HG03196 (cell line): ENCODE results near the gene GPD1.
A peak's percentile ranks its signal among the peaks of the same experiment; 100 is the strongest.
"Not testable (repeated sequence)": the region's sequence is repeated elsewhere in the genome, so short reads cannot be mapped to it uniquely, and the experiment has no call there.

Experiments
- ATAC-seq: cut with Tn5 transposase; IDR thresholded peaks from one replicate; pipeline ENCODE4 v1.9.1; 2021; ENCODE audit not compliant: unreplicated experiment

The GPD1 gene

DNA sequence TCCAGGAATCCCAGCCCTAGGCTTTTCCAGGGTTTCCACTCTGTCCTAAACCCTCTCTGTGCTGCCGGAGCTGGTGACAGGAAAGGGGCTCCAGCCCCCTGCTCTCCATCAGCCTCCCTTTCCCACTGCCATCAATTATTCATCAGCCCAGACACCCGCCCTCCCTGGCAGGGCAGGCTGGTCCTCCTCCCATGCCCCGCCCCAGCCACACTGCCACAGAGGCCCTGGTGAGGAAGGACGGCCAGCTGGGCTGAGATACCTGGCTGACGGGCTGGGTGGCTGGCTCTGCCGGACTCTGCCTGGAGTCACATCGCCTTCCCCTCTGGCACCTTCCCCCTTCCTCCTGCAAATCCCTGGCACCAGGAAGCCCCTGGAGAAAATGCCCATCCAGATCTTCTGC, 30.6 kb upstream of the GPD1 start:
- no peak for ATAC-seq

DNA sequence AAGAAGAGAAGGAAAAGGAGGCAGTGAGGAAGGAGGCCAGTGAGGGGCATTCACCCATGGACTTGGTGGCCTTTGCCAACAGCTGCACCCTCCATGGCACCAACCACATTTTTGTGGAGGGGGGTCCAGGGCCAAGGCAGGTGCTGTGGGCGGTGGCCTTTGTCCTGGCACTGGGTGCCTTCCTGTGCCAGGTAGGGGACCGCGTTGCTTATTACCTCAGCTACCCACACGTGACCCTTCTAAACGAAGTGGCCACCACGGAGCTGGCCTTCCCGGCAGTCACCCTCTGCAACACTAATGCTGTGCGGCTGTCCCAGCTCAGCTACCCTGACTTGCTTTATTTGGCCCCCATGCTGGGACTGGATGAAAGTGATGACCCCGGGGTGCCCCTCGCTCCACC, 30.1 kb upstream of the GPD1 start:
- no peak for ATAC-seq

DNA sequence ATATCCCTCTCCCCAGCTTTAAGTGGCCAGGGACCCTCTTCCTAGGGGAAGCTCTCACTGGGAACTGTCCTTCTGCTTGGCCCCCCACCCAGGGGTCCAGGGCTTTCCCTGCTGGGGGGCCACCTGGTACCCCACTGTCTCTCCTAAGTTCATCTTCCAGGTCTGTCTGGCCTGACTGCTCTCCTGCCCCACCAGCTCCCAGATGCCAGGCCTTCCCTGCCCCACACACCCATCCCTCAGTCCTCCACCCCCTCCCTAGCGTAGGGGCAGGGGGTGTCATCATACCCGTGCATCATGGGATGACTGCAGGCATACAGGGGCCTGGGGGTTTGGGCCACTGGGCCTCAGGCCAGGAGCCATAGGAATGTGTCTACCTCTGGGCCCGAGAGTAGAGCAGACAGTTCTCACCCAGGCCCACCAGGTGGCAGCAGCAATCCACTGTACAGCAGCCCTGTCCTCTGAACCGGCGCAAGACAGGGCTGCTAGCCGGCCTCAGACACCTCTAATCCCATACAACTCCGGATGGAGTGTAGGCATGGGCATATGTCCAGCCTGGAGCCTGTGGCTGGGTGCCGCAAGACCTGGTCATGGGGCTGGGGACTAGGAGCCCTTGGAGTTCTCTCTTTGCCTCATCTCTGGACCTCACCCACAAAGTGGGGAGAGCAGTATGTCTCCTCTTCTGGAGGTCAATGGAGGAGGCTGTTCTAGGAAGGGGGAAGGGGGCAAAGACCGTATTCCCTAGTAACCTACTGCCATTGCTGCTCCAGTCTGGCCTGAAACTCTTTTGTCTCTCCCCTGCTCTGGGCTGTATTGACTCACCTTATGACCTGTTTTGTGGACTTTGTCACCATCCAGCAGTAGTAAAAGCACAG, 28.6 kb upstream of the GPD1 start:
- ATAC-seq: peak; percentile 58

DNA sequence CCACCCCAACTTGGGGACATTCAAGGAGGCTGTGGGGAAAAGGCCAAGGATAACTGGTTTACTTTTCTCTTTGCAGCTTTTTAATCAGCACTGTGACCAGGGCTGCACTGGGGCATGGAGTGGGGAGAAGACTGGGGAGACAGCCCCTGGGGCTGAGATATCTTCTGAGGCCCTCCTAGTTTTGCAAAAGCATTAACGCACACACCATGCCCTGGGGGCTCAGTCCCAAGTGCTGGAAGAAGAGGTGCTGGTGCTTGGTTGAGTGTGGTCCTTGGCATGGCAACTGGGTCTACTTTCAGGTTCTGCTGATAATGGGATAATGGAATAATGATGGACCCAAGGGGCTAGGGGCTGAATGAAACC, 28.0 kb upstream of the GPD1 start:
- no peak for ATAC-seq

DNA sequence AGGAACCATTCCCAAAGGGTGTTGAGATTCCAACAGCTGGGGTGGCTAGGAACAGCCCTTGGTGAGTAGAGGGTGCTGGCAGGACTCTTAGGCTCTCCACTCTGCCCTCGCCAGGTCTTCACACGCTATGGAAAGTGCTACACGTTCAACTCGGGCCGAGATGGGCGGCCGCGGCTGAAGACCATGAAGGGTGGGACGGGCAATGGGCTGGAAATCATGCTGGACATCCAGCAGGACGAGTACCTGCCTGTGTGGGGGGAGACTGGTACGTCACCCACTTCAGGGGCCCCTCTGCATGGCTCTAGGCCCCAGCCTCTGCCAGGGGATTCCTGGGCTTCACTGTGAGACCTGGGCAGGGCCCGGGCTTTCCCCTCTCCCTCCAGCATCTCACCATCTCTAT, 26.7 kb upstream of the GPD1 start:
- no peak for ATAC-seq

DNA sequence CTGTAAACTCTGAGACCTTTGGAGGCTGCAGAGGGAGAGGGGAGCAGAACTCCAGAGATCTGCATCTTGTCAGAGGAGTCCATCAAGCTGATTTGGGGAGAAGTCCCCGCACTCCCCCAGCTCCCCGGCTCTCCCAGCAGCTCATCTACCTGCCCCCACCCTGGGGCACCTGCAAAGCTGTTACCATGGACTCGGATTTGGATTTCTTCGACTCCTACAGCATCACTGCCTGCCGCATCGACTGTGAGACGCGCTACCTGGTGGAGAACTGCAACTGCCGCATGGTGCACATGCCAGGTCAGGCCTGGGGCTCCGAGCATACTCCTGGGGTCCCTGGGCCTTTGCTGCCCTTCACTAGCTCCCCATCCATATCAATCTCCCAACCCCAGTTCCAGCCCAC, 25.5 kb upstream of the GPD1 start:
- no peak for ATAC-seq

DNA sequence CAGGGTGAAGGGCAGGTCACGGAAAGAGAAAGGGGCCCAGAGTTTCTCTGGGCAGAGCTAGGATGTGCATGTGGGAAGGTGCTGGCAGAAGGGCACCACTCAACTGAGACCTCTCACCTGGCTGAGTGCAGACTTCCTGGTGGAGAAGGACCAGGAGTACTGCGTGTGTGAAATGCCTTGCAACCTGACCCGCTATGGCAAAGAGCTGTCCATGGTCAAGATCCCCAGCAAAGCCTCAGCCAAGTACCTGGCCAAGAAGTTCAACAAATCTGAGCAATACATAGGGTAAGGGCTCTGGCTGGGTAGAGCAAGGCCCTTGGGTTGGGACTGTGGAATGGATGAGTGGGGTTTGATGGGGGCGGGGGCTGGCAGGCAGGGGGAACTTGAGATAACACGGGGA, 24.0 kb upstream of the GPD1 start:
- no peak for ATAC-seq

DNA sequence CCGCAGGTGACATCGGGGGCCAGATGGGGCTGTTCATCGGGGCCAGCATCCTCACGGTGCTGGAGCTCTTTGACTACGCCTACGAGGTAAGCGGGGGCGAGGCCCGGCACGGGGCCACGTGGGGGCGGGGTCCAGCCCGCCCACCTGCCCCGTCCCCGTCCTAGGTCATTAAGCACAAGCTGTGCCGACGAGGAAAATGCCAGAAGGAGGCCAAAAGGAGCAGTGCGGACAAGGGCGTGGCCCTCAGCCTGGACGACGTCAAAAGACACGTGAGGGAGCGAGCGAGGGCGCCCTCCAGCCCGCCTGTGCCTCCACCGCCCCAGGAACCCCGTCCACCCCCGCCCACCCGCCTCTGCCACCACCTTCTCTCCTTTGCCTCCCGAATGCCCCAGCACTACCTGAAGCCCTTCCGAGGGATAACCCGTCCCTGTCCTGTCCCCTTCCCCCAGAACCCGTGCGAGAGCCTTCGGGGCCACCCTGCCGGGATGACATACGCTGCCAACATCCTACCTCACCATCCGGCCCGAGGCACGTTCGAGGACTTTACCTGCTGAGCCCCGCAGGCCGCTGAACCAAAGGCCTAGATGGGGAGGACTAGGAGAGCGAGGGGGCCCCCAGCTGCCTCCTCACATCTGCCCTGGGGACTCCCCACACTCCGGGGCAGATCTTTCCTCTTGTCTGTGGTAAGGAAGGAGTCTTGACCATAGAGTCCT, 22.6 kb upstream of the GPD1 start:
- no peak for ATAC-seq

DNA sequence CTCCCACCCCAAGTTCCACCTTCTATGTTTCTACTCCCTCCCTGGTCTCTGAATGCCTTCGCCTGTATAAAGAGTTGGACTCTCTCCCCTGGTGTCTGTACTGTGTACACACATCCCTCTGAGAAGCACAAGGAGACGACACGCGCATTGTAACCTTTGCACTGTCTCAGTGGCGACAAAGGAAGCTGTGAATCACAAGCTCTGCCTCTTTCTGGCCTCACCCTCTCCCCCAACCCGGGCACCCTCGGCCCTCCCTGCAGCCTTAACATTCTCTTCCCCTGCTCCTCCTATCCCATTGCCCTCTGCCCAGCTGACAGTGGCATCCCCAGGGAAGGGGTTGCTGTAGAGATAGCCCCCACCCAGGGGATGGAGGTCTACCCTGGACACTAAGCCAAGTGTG, 21.2 kb upstream of the GPD1 start:
- no peak for ATAC-seq

DNA sequence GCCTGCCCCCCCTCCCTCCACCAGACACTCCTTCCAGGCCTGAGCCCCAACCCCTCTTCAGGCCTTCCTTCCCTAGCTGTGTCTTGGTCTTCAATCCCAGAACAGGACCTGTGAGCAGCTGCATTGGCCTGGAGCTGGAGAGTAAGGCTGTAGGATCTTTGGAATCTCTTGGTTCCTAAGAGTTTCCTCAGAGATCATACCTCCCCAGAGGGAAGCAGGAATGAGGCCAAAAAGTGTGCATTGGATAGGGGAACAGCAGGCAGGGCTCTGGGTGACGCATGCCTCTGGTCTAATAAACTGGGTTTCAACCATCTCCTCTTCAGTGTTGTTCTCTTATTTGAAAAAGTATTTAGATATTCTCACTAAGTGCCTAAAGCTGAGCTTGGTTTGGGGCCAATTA, 20.5 kb upstream of the GPD1 start:
- ATAC-seq: no peak

DNA sequence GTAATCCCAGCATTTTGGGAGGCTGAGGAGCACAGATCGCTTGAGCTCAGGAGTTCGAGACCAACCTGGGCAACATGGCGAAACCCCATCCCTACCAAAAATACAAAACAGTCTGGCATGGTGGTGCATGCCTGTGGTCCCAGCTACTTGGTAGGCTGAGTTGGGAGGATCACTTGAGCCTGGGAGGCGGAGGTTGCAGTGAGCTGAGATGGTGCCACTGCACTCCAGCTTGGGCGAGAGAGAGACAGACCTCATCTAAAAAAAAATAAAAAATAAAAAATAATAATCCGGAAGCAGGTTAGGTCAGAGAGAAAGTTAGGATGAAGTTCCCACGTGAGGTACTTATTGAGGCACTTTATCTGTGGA, 19.4 kb upstream of the GPD1 start:
- ATAC-seq: not testable (repeated sequence)

DNA sequence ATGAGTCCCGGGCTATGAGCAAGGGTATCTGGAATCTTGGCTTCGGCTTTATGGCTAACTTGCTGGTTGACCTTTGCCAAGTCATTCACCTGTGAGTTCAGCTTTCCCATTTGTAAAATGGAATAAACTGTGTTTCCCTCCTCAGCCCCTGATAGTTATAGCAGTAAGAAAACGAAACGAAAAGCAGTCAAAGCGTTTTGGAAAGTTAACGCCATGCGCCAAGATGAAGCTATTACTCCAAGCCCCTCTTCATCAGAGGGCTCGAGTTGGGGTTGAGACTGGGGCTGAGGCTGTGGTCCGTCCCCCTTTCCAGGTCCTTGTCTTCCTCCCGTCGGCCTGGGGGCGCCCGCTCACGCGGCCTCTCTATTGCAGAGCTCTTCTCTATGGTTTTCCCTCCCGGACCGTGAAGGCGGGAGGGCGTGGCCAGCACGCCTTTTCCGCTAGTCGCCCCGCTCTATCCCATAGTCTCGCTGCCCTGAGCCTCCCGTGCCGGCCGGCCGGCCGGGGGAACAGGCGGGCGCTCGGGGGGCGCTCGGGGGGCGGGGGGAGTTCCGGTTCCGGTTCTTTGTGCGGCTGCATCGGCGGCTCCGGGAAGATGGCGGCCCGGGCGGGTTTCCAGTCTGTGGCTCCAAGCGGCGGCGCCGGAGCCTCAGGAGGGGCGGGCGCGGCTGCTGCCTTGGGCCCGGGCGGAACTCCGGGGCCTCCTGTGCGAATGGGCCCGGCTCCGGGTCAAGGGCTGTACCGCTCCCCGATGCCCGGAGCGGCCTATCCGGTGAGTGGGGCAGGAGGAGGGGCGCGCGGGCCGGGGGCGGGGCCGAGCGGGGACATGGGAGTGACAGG, 18.8 kb upstream of the GPD1 start, which contains the start of gene SMARCD1:
Gene SMARCD1 (plus strand): TSS at position 568 of the 840 bp plus-strand sequence. CDS start 28 bp downstream, at position 596.
- ATAC-seq: peak; percentile 77

DNA sequence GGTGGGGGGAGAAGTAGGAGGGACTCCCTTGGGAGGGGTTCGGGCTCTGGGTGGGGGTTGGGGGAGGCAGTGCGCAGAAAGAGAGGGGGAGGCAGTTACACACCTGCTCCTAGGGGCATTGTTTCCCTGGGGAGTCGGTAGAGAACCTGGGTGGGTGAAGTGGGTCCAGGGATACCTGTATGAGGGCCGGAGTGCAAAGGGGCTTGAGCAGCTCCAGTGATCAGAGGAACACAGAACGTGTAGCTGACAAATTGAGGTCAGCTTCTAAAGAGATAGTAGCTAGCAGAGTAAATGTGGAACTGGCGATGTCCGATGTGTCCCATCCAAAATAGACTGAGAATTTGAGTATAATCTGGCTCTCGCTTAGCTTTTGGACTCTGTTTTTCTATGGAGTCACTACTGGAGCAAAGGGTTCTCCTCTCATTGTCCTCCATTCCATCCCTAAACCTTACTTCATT, 18.2 kb upstream of the GPD1 start:
- ATAC-seq: peak; percentile 12

DNA sequence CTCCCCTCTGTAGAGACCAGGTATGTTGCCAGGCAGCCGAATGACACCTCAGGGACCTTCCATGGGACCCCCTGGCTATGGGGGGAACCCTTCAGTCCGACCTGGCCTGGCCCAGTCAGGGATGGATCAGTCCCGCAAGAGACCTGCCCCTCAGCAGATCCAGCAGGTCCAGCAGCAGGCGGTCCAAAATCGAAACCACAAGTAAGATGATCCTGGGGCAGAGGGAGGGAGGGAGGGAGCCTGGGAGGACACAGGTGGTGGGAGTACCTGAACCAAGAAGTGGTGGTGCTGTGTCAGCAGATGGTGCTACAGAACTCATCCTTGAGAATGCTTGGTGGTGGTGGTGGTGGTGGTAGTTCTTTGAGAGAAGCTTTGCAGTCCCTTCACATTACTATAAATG, 17.7 kb upstream of the GPD1 start:
- ATAC-seq: no peak

DNA sequence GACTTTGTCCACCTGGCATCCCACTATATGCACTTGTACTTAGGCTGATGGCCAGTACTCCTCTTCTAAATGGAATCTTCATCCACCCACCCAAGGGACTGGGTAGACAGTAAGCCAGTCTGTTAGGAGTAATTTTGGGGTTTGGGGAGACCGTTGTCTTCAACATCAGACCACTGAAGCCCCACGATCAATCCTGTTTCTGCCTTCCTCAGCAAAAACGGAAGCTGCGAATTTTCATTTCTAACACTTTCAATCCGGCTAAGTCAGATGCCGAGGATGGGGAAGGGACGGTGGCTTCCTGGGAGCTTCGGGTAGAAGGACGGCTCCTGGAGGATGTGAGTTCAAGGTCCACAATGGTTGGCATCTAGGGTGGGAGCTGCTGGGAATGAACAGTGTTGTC, 16.7 kb upstream of the GPD1 start:
- no peak for ATAC-seq

DNA sequence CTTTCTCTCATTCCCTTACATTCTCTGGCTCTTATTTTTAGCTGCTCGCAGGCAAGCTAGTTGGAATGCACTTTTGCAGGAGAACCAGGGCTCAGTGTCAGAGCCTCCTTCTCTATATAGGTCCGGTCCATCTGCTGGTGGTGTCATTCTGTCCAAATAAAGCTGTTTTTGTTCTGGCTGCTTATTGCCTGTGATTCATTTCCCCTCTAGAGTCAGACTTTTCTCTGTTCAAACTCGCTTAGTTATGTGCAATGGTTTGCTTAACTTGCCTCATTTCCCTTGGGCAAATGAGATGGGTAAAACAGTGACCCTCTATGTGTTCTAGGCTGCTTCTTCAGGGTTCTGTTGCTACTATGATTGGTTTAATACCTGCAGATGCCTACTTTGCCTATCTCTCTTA, 15.8 kb upstream of the GPD1 start:
- ATAC-seq: no peak

DNA sequence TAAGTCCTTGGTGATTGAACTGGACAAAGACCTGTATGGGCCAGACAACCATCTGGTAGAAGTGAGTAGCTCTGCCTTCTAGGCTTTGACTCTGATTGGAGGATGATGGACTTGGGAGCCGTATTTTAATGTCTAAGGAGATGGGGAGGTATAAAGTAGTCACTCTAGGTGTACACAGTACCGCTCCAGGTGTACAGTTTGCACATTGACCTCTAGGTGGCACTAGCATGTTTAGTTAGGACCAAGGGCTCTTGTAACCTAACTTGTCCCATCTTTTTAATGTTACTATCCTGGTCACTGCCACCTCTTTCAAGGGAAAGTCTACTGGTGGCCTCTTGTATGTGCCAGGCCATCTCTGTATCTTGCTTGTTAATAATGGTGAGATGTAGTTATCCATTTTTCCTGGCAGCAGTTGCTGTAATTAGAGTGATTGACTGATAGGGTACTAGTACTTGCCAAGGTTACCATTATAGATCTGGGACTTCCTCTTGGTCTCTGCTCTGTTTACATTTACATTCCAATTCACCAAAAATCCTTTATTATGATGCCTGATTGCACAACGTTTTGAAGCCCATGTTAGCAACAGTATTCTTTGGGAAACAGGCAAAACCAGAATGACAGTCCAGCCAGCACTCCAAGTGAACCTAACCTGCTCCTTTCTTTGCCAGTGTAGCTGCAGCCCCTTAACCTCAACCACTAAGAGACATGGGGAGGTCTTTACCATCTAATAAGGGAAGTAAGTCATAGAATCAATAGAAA, 15.1 kb upstream of the GPD1 start:
- ATAC-seq: no peak

DNA sequence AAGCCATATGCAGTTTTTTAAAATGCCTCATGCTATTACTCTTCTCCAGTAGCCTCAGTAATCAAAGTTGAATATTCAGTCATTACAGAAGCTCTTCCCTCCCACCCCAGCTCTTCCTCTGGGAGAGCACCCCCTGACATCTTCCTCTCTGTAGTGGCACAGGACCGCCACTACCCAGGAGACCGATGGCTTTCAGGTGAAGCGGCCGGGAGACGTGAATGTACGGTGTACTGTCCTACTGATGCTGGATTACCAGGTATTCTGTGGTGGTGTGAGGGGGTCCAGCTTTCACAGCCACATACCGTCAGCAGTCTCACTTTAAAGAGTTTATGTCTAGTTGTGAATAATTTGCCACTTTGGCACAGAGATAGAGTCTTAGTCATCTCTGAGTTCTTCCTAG, 14.1 kb upstream of the GPD1 start:
- no peak for ATAC-seq

DNA sequence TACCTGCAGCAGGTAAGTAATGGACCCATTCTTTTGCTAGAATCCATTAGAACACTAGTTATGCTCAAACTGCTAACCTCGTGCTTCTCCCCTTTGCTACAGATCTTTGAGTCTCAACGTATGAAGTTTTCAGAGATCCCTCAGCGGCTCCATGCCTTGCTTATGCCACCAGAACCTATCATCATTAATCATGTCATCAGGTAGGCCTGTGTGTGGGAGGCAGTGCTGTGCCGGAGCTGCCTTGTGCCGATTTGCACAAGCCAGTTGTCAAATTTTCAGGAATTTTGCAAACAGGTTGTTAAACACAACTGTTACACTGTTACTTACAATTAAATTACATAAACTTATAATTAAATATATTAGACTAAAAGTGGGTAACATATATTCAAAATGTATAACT, 13.4 kb upstream of the GPD1 start:
- no peak for ATAC-seq

DNA sequence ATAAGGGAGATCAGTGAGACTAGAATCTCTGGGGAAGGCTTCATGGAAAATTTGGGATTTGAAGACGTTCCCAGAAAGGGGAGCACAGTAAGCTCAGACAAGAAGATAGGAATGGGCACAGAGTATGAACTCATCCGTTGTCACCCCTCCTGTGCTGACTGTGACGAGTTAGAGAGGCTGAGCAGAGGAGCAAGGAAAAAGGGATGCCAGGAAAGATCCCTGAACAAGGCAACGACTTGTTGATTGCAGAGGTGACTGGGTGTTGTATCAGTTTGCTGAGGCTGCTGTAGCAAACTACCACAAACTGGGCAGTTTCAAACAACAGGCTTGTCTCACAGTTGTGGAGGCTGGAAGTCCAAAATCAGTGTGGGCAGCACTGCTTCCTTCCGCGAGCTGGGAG, 5.9 kb upstream of the GPD1 start:
- no peak for ATAC-seq
